Activated naive CD4-positive, alpha-beta T cell treated with anti-CD3 and anti-CD28 coated beads for 36 hours (primary cell): ENCODE data around the gene CD248. TPM values are rescaled to one million over a fixed set of nuclear protein-coding genes. Genes with fewer than 3 reads are reported as not detected.

Source experiments
- total RNA-seq, 2 experiments: library from RNA; stranded (reverse); gene quantifications; one replicate each; pipeline ENCODE4 v1.2.3, GENCODE V29; 2021

The CD248 gene
- total RNA-seq, 2 experiments from 2014 or later, result 0.15 to 0.26 TPM

Other genes with a start within 250 kb of the CD248 start
- 10 to 100 TPM; 77.8 to 80.7 TPM for gene PACS1, start 246.8 kb downstream of the CD248 start, total RNA-seq
- gene KLC2, start 59.3 kb downstream of the CD248 start, total RNA-seq, result 10 to 100 TPM; 36.9 to 41.7 TPM
- gene RAB1B, start 48.4 kb downstream of the CD248 start, total RNA-seq, result 100 to 1,000 TPM; 112 to 115 TPM
- 1 to 10 TPM; 1.2 to 1.6 TPM for gene CNIH2, start 38.9 kb downstream of the CD248 start, total RNA-seq
- gene YIF1A, start 27.9 kb downstream of the CD248 start, total RNA-seq, result 10 to 100 TPM; 45.9 to 49.7 TPM
- not detected for gene TMEM151A, start 25.1 kb downstream of the CD248 start, total RNA-seq
- gene RIN1, start 19.4 kb upstream of the CD248 start, total RNA-seq, result 1 to 10 TPM; 2.0 to 2.6 TPM
- gene BRMS1, start 28.1 kb upstream of the CD248 start, total RNA-seq, result 10 to 100 TPM; 24.0 to 25.3 TPM
- 1 to 10 TPM; 5.4 to 5.8 TPM for gene B4GAT1, start 30.6 kb upstream of the CD248 start, total RNA-seq
- gene SLC29A2, start 54.7 kb upstream of the CD248 start, total RNA-seq, result 1 to 10 TPM; 6.6 to 7.4 TPM
- not detected for gene NPAS4, start 104.0 kb upstream of the CD248 start, total RNA-seq
- gene MRPL11, start 121.8 kb upstream of the CD248 start, total RNA-seq, result 100 to 1,000 TPM; 143 to 144 TPM
- 1 to 10 TPM; 2.3 to 2.4 TPM for gene PELI3, start 149.9 kb upstream of the CD248 start, total RNA-seq
- 10 to 100 TPM; 73.8 to 80.1 TPM for gene DPP3, start 163.4 kb upstream of the CD248 start, total RNA-seq
- 10 to 100 TPM; 10.1 to 10.9 TPM for gene BBS1, start 193.6 kb upstream of the CD248 start, total RNA-seq
- gene ZDHHC24, start 229.0 kb upstream of the CD248 start, total RNA-seq, result 10 to 100 TPM; 11.5 to 13.4 TPM
- under 1 TPM in 1 of 2 experiments, not detected in 1; 0.07 TPM for gene ACTN3, start 229.9 kb upstream of the CD248 start, total RNA-seq